AG09309 (cell line): ENCODE measurements around the gene PPFIA4.
"Not testable (repeated sequence)": the region's sequence is repeated elsewhere in the genome, so short reads cannot be mapped to it uniquely, and the experiment has no call there.

Experiments used
- DNase-seq: peaks from one replicate; pipeline ENCODE4 v3.0.0-alpha.2; 2010; ENCODE audit warnings: low read depth
- H3K4me3 ChIP-seq: 2 replicates; pipeline ENCODE4 v1.5.1; 2011; ENCODE audit warnings: mild to moderate bottlenecking, low read depth, low read length, moderate library complexity; ENCODE audit not compliant: control insufficient read depth
- CTCF ChIP-seq: IDR thresholded peaks from 2 replicates; pipeline ENCODE4 v1.5.1; 2011; ENCODE audit warnings: mild to moderate bottlenecking, low read depth, low read length, inconsistent platforms; ENCODE audit not compliant: insufficient read depth, control insufficient read depth; ENCODE audit errors: missing control alignments

PPFIA4 gene

DNA sequence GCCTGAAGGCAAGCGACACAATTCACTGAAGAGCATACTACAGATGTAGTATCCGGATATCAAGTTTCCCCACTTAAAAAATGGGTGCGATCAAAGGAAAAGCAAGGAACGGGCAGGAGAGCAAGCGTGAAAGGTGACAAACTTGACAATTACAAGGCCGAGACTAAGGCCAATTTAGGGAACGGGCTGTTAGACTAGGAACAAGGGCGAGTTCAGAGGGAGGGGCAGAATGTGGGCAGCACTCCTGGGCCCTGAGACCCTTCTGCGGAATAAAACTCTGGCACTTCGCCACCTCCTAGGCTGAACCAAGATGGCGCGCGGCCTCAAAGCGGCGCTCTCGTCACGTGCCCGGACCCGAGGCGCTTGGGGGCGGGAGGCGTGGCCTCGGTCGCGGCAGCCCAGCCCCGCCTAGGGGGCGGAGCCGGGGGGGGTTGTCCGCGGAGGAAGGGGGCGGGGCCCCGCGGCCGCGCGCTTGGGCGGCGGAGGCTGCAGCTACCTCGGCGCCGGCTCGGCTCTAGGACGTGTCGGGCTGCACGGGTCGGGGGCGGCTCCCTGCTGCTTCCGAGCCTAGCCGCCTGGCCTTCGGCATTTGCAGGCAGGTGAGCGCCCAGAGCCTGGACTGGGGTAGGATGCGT is at the start of gene PPFIA4:
Gene PPFIA4 (plus strand): TSS at position 461 of the 635 bp plus-strand sequence. CDS start 12,518 bp downstream, outside the sequence.
- peak; percentile 33 for DNase-seq
- no peak for TF ChIP-seq CTCF
- peak within 1 kb of the TSS; percentile 62 for H3K4me3 ChIP-seq

- DNase-seq, result no peak
- no peak overlapping the region for H3K4me3 ChIP-seq
- no peak for TF ChIP-seq CTCF
These were observed 49.7 kb upstream of the PPFIA4 start for GRCh38 chr1:202976633-202977032.

- no peak overlapping the region for H3K4me3 ChIP-seq
- TF ChIP-seq CTCF, result no peak
- no peak for DNase-seq
These were observed 46.8 kb upstream of the PPFIA4 start for GRCh38 chr1:202979459-202979858.

GRCh38 chr1:202981939-202982338 is 44.4 kb upstream of the PPFIA4 start:
- TF ChIP-seq CTCF, result no peak
- DNase-seq, result no peak
- no peak overlapping the region for H3K4me3 ChIP-seq

- TF ChIP-seq CTCF, result no peak
- H3K4me3 ChIP-seq, result no peak overlapping the region
- DNase-seq, result no peak
These were observed 43.4 kb upstream of the PPFIA4 start for GRCh38 chr1:202982715-202983430.

GRCh38 chr1:202986120-202986519 is 40.2 kb upstream of the PPFIA4 start:
- not testable (repeated sequence) for DNase-seq

DNA sequence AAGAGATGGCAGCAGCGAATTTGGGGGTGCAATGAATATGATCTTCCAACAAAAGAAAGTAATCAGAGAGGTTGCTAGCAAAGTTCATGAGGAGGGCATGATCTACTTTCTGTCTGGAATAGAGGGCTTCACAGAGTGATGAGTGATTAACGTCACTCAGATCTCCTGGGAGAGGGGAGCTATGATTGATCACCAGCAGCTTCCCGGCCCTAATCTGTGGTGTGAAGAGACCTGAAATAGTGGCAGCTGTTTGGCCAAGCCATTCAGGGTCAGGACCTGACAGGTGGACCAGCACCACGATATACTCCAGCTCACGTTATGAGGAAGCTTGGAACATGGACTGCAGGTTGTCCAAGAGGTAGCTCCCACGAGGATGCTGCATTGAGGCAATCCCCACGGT is 39.0 kb upstream of the PPFIA4 start:
- no peak for TF ChIP-seq CTCF
- no peak for DNase-seq
- no peak overlapping the region for H3K4me3 ChIP-seq

More at GRCh38 chr1:202986120-202986519, 40.2 kb upstream of the PPFIA4 start:
- not testable (repeated sequence) for H3K4me3 ChIP-seq
